GM21367 (cell line): Measurements from ENCODE around the gene UROS.
A peak's percentile ranks its signal among the peaks of the same experiment; 100 is the strongest.

Source experiments
- ATAC-seq: cut with Tn5 transposase; IDR thresholded peaks from one replicate; pipeline ENCODE4 v1.9.1; 2021; ENCODE audit not compliant: unreplicated experiment

Gene UROS

DNA sequence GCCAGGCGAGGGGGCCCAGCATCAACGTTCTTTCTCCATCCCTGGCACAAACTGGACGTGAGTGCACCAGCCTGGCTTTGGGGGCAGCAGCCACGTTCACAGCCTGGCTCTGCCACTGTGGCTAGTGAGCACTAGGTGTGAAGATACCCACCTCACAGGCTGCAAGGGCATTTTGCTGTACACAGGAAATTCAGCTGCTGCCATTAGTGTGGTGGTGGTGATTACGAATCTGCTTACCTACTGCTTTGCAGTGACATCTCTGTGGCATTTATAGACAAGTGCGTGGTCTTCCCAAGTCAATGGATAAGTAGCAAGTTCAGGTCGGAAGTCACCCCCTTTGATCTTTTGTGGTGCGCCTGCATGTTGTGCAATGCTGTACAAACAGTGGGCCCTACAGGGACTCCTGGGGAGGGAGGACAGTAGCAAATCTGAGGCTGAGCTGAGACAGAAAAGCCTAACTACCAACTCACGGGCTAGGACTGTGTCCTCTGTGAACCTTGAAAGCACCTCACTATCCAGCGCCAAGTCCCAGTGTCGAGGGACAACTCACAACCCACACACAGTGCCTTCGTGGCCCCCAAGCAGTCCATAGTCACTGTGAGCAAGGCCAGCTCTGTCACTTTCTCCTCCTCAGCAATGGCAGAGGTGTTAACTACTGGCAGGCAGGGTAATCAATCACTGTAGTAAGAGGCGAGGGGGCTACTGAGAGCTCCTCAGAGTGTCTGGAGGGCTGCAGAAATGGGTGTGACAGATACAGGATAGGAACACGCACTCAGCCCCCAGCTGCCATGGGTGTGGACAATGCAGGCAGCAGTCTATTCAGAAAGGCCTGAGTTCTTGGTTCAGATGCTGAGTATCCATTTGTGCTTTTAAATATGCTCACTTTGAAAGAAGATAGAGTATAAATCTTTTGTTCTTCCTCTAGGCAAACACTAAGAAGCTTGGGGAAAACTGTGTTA, 30.4 kb downstream of the UROS start:
- no peak for ATAC-seq

GRCh38 chr10:125788156-125789034, 34.7 kb downstream of the UROS start:
- ATAC-seq = no peak

GRCh38 chr10:125785791-125786190, 37.3 kb downstream of the UROS start:
- ATAC-seq = no peak

DNA sequence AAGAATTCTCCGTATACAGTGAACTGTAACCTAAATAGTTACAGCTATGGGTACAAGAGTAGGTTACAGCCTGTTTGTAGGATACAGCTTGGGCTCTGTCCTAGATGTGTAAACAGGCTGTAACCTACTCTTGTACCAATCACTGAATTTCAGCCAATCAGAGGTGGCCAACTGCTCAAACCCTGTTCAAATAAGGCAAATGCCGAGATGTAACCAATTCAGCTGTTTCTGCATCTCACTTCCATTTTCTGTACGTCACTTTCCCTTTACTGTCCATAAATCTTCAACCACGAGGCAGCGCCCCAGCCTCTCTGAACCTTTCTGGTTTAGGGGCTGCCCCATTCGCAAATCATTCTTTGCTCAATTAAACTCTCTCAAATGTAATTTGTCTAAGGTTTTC, 39.1 kb downstream of the UROS start:
- peak; percentile 89 for ATAC-seq

GRCh38 chr10:125783408-125783807, 39.6 kb downstream of the UROS start:
- ATAC-seq = no peak

- no peak for ATAC-seq
These were observed 40.4 kb downstream of the UROS start for GRCh38 chr10:125782616-125783015.

DNA sequence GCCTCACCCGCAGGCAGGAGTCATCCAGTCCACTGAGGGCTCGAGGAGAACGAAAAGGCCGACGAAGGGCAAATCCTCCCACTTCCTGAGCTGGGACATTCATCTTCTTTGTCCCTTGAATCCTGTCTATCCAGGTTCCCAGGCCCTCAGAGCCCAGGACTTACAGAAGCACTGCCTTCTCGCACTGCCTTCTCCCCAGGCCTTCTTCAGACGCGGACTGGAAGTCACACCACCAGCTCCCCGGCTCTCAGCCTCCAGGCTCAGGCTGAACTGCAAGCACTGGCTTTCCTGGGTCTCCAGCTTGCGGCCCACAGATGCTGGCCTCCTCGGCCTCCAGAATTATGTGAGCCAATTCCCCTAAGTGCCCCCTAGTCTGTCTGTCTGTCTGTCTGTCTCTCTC, 41.0 kb downstream of the UROS start:
- no peak for ATAC-seq

DNA sequence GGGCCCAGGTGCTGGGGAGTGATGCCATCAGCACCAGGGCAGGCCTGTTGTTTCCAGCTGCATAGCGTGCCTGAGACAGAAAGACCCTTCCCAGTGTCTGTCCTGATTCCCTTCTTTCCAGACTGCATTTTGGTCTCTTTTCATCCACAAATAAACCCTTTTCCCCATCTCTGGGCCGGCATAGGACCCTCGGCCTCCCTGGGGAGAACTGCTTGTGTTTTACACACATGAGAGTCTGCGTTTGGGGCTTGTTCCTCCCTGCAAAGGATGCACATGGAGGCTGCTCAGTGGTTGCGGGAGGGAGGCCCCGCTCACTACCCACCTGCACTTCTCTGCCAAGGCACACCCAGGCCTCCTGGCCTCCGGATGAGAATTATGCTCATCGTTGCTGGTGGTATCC, 41.7 kb downstream of the UROS start:
- no peak for ATAC-seq

- no peak for ATAC-seq
These were observed 43.4 kb downstream of the UROS start for GRCh38 chr10:125779403-125780327.

DNA sequence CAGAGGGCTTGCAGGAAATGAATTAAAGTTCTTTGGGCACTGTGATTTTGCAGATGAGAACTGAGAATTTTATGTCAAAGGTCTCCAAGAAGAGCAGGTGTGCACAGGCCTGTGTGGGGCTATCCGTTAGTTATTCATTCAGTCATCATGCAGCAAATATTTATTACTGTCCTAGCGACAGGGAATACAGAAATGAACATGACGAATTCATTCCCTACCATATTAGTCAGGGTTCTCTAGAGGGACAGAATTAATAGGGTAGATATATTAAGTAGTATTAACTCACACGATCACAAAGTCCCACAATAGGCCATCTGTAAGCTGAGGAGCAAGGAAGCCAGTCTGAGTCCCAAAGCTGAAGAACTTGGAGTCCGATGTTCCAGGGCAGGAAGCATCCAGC, 44.5 kb downstream of the UROS start:
- no peak for ATAC-seq

DNA sequence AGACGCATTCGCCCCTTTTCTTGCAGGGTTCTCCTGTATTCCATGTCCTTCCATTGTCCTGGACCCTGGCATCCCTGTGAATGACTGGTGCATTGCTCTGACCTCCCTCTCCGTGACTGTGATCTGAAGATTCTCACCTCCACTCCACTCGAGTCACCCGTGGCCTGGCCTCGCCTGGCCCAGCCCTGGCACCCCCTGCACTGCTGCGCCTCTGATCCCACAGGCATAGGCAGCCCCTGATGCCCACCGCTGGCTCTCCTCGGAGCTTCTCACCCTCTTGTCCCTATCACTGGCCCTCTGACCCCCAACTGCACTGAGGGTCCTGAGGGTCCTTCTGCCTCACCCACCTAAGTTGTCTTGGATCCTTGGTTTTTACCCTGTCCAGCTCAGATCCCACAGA, 45.3 kb downstream of the UROS start:
- ATAC-seq = no peak

- ATAC-seq = no peak
These were observed 47.5 kb downstream of the UROS start, which contains the start of gene MMP21 for GRCh38 chr10:125775491-125776106. Gene MMP21, minus strand, starts transcription at chr10:125775821. Its CDS starts 0 bp downstream, at chr10:125775821.

DNA sequence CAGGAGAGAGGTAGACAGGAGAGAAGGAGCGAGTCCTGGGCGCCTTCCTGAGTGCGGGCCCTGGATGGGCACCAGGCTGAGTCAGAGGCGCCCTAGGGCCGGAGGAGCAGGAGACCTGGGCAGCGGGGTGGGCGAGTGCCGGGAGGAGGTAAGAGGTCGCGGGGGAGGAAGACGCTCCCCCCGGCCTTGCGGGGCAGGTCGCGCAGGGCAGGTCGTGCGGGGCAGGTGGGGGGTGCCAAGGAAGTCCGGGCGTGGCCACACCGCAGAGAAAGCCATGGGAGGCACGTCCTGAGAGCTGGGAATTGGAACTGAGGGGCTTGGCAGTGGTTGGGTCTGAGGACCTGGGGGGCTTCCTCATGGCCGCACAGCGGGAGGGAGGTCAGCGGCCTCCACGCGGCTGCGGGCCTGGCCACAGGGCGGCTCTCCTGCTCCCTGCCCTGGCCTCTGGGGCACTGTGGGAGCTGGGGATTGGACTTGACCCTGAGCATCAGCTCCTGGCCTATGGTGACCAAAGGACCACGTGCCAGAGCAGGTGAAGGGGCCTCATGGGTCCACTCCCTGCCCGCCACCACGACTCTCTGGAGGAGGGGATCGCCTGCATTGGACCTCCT, 48.4 kb downstream of the UROS start:
- ATAC-seq = no peak

DNA sequence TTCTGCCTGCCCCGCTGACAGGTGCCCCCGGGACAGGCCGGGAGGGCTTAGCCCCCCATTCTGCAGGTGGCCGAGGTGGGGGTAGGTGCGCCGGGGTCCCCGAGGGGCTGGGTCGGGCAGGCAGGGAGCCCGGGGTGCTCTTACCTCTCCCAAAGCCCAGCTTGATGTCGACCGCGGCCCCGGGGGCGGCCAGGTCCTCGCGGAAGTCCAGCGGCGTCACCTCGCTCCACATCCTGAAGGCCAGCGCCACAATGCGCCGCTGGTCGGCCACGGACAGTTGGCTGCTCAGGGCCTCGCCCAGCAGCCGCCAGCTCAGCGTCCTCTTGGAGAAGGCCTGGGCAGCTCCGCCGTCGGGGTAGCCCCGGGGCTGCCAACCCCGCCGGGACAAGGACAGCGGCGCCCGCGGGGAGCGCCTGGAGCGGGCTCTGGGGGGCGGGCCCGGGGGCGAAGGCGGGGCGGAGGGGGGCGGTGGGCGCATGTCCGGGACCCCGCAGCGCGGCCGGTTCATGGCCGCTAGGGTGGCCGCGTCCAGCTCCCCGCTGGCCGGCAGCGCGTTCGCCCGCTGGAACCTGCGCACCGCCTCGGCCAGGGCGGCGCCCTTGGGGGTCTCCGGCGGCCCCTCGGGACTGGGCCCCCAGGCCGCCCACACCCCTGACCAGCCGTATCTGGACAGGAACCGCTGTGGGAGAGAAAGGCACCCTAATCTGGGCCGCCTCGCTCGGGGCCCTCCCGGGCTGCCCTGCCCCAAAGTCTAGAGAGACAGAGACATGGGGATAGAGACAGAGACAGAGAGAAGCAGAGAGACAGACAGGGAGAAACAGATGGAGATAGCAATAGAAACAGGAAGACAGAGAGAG, 49.1 kb downstream of the UROS start:
- ATAC-seq = no peak

DNA sequence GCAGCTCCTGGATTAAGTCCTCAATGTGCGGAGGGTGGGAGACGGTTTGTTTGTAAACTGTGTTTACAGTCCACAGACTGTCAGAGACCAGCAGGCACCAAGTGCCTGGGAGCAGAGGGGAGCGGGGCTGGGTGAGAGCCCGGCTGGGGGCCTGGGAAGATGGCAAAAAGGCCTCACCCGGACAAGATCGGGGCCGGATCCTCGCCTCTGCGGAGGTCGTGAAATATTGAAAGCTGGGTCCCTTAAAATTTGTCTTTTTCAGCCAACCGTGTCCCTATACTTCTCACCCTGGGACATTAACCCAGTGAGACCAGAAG, 50.2 kb downstream of the UROS start:
- ATAC-seq = no peak

DNA sequence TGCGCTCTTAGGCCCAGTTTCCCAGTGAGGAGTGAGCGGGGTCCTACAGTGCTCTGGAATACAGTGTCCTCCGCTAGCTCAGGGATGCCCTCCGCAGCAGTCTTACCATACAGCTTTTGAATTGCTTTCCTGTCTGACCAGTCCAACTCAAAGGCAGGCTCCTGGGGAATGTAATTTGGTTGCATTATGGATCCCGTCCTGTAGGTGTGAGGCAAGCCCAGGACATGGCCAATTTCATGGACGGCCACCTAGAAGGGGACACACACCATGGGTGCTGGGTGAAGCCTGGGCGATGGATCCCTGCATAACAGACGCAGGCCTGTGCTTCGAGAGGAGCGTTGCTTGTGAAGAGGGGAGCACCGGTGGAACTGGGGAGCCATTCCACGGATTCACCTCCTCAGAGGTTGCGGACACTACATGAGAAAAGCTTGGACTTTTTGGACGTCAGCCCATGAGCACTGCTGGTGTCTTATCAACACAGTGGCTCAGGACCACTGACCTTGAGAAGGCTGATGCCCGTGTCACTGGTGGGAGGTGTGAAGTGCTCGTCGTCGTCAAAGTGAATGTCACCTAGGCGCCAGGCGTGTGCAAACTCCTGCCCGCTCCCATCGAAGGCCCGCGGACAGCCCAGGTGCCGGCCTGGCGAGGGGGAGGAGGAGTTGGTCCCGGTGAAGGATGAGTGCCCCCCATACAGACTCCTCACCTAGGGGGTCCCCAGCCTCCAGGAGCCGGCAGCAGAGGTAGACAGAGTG, 50.8 kb downstream of the UROS start:
- ATAC-seq = no peak

DNA sequence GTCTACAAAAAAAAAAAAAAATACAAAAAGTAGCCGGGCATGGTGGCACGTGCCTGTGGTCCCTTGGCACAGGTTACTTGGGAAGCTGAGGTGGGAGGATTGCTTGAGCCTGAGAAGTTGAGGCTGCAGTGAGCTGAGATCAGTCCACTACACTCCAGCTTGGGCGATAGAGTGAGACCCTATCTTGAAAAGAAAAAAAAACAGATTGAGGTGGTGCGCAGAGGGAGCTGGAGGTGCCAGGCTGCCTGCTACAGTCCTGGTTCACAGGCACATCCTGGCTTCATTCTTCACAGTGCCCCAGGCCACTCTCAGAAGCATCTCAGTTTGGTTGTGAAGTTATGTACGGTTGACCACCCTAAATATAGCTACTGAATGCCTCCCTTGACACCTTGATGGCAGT, 52.2 kb downstream of the UROS start:
- ATAC-seq = no peak

- no peak for ATAC-seq
These were observed 53.9 kb downstream of the UROS start for GRCh38 chr10:125769175-125769574.
